Smooth muscle cell of the brain vasculature (primary cell): ENCODE data around the gene PAH.

Experiments
- DNase-seq: peaks from one replicate; pipeline ENCODE4 v3.0.0-alpha.2; 2012; ENCODE audit warnings: low read depth, low spot score

Gene PAH

GRCh38 chr12:102824218-102824835 is 92.7 kb downstream of the PAH start:
- no peak for DNase-seq

GRCh38 chr12:102821149-102821548 is 95.9 kb downstream of the PAH start:
- DNase-seq = no peak

- DNase-seq = no peak
These were observed 100.1 kb downstream of the PAH start for GRCh38 chr12:102816816-102817434.

- DNase-seq = no peak
These were observed 102.2 kb downstream of the PAH start for GRCh38 chr12:102814691-102815367.

- DNase-seq = no peak
These were observed 104.7 kb downstream of the PAH start for GRCh38 chr12:102812344-102812743.

- DNase-seq = no peak
These were observed 105.8 kb downstream of the PAH start for GRCh38 chr12:102811110-102811737.

- no peak for DNase-seq
These were observed 108.6 kb downstream of the PAH start for GRCh38 chr12:102808412-102808811.

- no peak for DNase-seq
These were observed 110.5 kb downstream of the PAH start for GRCh38 chr12:102806592-102806991.

GRCh38 chr12:102806110-102806509 is 110.9 kb downstream of the PAH start:
- DNase-seq = no peak

GRCh38 chr12:102800565-102800964 is 116.5 kb downstream of the PAH start:
- DNase-seq = no peak

- no peak for DNase-seq
These were observed 117.8 kb downstream of the PAH start for GRCh38 chr12:102799229-102799628.

GRCh38 chr12:102797528-102797927 is 119.5 kb downstream of the PAH start:
- DNase-seq = no peak

- DNase-seq = no peak
These were observed 123.1 kb downstream of the PAH start for GRCh38 chr12:102793921-102794320.
